Right lobe of liver (tissue), 4 donors: ENCODE data around the gene ADD2.

Experiments
- CTCF ChIP-seq, 4 donors: fragments of 200-600 bp in 3 of 4; fragments of 450-650 bp in 1 of 4; IDR thresholded peaks; one replicate each; pipeline versions ENCODE4 v1.5.1 to v1.8.0; 2016 to 2022; ENCODE audit warnings: antibody characterized with exemption in 4 of 4, mild to moderate bottlenecking in 2 of 4
- POLR2A ChIP-seq: fragments of 450-650 bp; IDR thresholded peaks from one replicate; pipeline ENCODE4 v1.6.1; 2017; ENCODE audit warnings: antibody characterized with exemption, mild to moderate bottlenecking
- donor health status: DM: no; HTN: no; CAD: no.
- donor health status: DM: no; HTN: no; CAD: no.
- donor health status: DM: no; HTN: yes; CAD: no.

GRCh38 chr2:70793450-70793849 lies 25.4 kb upstream of the ADD2 start:
- TF ChIP-seq CTCF (IDR thresholded peaks at IDR 0.05) = no peak
- no peak for TF ChIP-seq POLR2A
